Stimulated activated CD4-positive, alpha-beta T cell treated with anti-CD3 and anti-CD28 coated beads, Interleukin-2, amount 100 ng/mL, for 4 hours (primary cell): ENCODE data around the gene GLA.

Experiments
- DNase-seq: peaks from one replicate; pipeline ENCODE4 v3.0.0-alpha.2; 2020; ENCODE audit warnings: low read depth

Gene GLA

DNA sequence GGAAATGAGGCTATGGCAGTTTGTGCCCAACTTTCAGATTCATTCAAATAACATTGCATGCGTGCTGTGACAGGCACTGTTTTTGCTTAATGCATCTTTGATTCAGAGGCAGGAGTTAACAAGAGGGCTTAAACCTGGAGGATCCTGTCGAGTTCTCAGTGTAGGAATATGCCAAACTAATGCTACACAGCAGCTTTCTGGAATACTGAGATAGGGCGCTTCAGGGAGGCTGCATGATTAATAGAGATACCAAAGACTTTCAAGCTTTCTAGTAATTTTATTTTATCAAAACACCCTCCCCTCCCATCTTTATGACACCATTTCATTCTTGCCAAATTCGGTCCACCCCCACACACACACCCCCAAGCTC is 58.5 kb downstream of the GLA start:
- no peak for DNase-seq

DNA sequence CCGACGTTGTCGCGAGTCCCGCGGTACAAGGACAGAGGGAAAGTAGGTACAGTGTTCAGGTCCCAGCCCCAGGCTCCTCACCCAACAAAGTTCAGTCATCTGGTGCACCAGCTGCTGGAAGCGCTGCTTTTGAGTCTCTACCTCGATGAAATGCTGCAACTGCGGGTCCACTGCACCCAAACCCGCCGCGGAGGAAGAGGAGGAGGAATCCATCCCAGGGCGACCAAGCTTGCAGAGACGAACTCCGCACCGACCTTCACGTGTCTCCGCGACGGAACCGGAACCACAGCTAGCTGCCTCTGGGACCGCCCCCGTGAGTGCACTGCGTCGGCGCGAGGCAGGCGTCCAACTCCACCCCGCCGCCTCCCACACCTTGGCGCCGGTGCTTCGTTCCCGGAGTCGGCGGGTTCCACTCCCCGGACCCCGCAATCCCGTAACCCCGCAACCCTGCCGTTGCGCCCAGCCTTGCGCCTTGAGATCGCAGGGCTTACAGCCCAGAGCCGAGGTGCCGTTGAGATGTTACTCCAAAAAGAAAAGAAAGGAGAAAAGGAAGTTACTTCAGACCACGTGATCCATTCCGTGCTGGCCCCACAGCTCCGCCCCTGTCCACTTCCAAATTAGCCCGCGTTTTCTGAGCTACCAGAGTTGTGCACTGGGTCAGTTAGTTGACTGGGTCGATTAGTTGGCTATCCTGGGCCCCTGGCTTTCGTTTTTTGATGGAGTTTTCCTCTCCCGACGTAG is 59.1 kb downstream of the GLA start, which contains the start of gene TIMM8A:
Gene TIMM8A (minus strand): TSS at position 291 of the 741 bp plus-strand sequence. CDS start 78 bp downstream, at position 213.
- DNase-seq, result peak; percentile 70

DNA sequence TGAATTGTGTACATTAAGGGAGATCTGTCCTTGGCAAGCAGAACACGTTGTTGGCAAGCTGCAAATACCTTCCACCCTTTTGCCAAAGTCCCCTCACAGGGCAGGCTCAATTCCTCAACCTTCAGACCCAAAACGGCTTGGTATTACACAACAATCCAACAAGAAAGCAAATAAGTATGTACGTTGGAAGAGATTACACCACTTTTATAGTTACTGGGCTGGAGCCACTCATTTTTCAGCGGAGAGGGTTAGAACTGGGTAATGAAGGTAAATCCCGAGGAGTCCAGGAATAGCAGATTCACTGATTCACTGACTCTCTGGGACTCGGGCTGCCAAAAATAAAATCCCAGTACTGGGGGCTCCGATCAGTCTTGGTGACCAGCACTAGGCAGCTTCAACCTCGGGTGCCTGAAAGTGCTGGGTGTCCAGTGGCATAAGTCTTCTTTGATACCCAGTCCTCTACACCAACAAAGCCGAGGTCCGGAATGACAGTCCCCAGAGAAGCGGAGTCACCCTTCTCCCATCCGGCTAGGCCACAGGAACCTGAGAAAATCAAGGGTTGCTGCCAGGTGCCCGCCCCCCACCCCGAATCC is 59.8 kb downstream of the GLA start:
- DNase-seq, result no peak
